Body of pancreas (tissue), 4 donors: ENCODE measurements around the gene CPNE1. TPM values are rescaled to one million over a fixed set of nuclear protein-coding genes. Genes with fewer than 3 reads are reported as not detected.

ENCODE experiments used
- ATAC-seq: fragments of 150-250 bp; one replicate; pipeline ENCODE4 v1.9.1; 2016
- DNase-seq, 4 donors: peaks; one replicate each; pipeline ENCODE4 v3.0.0-alpha.2; 2019
- H3K27ac ChIP-seq, 4 donors: fragments of 200-600 bp; sonication (generic); 1 replicate in 3 of 4; 2 replicates in 1 of 4; pipeline versions ENCODE4 v1.5.1 to v1.6.1; 2016 to 2019; ENCODE audit warnings: mild to moderate bottlenecking in 1 of 4, mixed read lengths in 1 of 4, moderate library complexity in 1 of 4
- H3K27me3 ChIP-seq, 2 donors: fragments of 200-600 bp; sonication (generic); one replicate each; pipeline ENCODE4 v1.6.0; 2016; ENCODE audit warnings: mild to moderate bottlenecking in 1 of 2
- H3K36me3 ChIP-seq, 2 donors: fragments of 200-600 bp; sonication (generic); replicated peaks in 1 of 2; 2 replicates each; pipeline ENCODE4 v1.5.1; 2016; ENCODE audit warnings: low read depth in 2 of 2; ENCODE audit not compliant: insufficient read depth in 1 of 2
- H3K4me1 ChIP-seq: fragments of 200-600 bp; sonication (generic); one replicate; pipeline ENCODE4 v1.6.0; 2016
- H3K4me3 ChIP-seq, 2 donors: fragments of 200-600 bp; sonication (generic); 1 replicate in 1 of 2; 2 replicates in 1 of 2; pipeline ENCODE4 v1.5.1; 2016 to 2019
- H3K9me3 ChIP-seq, 3 donors: fragments of 200-600 bp; sonication (generic); 1 replicate in 2 of 3; 2 replicates in 1 of 3; pipeline ENCODE4 v1.5.1; 2016
- POLR2A ChIP-seq, 3 donors: fragments of 450-650 bp; IDR thresholded peaks; one replicate each; pipeline ENCODE4 v1.6.1; 2016; ENCODE audit warnings: antibody characterized with exemption in 3 of 3, mild to moderate bottlenecking in 2 of 3
- WGBS, 2 donors: methylation state at CpG; one replicate each; pipeline ENCODE4 v1.1.5; 2017; 5-methylcytosine and 5-hydroxymethylcytosine counted together
- intact Hi-C: fragments of 100-400 bp; cut with DNase I; formaldehyde crosslinking; loops from one replicate; pipeline ENCODE4 v1.15.1; 2023
- total RNA-seq, 2 donors: library from RNA; depleted of rRNA; stranded (reverse); fragments of >200 nt; gene quantifications; one replicate each; pipeline ENCODE4 v1.1.0, GENCODE V29; 2016
- TF ChIP-seq, protein P1 (sequence below), 7 experiments: fragments of 450-650 bp in 4 of 7; fragments of 200-600 bp in 3 of 7; sonication (generic) in 3 of 7; IDR thresholded peaks; one replicate each; pipeline ENCODE4 v1.5.1; 2016 to 2019; ENCODE audit warnings: antibody characterized with exemption in 7 of 7

CPNE1 gene
- total RNA-seq, 2 donors from 2014 or later: 87.3 to 93.9 TPM

DNA sequence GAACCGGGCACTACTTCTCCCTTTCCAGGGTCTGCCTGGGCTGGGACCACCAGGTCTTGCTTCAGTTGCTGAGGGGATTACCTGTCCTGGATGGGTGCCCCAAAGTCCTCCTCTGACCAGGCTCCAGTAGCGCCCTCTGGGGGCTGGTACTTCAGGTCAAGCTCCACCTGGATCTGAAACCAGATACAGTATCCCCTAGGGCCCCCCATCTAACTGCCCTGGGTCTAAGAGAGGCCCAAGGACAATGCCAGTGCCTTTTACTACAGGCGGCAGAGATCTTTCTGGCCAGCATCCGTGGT lies 60.3 kb downstream of the CPNE1 start:
- H3K4me3 ChIP-seq: no peak overlapping the region
- H3K36me3 ChIP-seq: no peaks in the 10 kb centered on the region
- peaks cover 17% of the 10 kb centered on the region for H3K4me1 ChIP-seq
- TF ChIP-seq POLR2A (IDR thresholded peaks at IDR 0.05): no peak
- TF ChIP-seq, protein P1, sequence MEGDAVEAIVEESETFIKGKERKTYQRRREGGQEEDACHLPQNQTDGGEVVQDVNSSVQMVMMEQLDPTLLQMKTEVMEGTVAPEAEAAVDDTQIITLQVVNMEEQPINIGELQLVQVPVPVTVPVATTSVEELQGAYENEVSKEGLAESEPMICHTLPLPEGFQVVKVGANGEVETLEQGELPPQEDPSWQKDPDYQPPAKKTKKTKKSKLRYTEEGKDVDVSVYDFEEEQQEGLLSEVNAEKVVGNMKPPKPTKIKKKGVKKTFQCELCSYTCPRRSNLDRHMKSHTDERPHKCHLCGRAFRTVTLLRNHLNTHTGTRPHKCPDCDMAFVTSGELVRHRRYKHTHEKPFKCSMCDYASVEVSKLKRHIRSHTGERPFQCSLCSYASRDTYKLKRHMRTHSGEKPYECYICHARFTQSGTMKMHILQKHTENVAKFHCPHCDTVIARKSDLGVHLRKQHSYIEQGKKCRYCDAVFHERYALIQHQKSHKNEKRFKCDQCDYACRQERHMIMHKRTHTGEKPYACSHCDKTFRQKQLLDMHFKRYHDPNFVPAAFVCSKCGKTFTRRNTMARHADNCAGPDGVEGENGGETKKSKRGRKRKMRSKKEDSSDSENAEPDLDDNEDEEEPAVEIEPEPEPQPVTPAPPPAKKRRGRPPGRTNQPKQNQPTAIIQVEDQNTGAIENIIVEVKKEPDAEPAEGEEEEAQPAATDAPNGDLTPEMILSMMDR (IDR thresholded peaks at IDR 0.05): peak in 3 of 7 experiments; percentile 16 to 22 (median 20)
- ATAC-seq: no peak
- H3K27ac ChIP-seq: no peak overlapping the region
- no peaks in the 10 kb centered on the region for H3K9me3 ChIP-seq
- WGBS, 2 donors: 39 to 43% methylated on average over 2 to 4 of the region's 4 CpGs
- intact Hi-C loops: loop anchor here (10.0 kb wide), 1 partner anchor 90 kb away; the partner anchor contains the start of genes NFS1 and ROMO1
- peak in 1 of 4 donors; percentile 63 for DNase-seq
- H3K27me3 ChIP-seq: no peaks in the 10 kb centered on the region

DNA sequence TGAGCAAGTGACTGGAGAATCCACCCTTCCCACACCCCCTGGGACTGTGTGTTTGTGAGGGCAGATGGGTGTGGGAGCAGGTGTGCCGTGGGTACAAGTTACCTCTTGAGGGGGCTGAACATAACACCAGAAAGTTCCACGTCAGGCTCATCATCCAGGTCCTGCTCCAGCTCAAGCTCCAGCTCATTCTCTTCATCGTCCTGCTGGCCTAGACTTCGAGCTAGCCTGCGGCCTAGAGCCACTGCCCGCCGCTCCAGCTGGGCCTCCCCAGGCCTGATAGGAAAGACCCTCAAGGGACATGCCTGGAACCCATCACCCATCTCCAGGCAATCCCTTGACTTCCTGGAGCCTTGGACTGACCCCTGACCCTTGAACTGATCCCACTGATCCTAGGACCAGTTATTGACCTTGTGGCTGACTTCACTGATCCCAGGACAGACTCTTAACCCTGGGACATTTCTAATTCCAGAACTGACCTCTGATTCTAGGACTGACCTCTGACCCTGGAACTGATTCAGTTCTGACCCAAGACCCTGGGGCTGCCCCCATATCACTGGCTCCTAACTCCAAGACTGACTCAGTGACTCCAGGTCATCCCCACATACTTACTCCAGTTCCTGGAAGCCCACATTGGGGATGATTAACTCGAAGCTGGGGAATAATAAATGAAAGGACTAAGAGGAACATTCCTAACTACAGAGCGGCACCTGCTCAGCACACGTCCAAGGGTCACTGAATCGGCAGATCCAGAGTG lies 60.8 kb downstream of the CPNE1 start:
- 84 to 85% methylated on average over 9 to 11 of the region's 11 CpGs for WGBS, 2 donors
- no peak overlapping the region for H3K4me3 ChIP-seq
- TF ChIP-seq, protein P1 (IDR thresholded peaks at IDR 0.05): no peak
- no peak for TF ChIP-seq POLR2A (IDR thresholded peaks at IDR 0.05)
- no peak for DNase-seq
- no peaks in the 10 kb centered on the region for H3K36me3 ChIP-seq
- ATAC-seq: no peak
- intact Hi-C loops: loop anchor here (10.0 kb wide), 1 partner anchor 91 kb away; the partner anchor contains the start of genes NFS1 and ROMO1
- no peaks in the 10 kb centered on the region for H3K9me3 ChIP-seq
- H3K27me3 ChIP-seq: no peaks in the 10 kb centered on the region
- peaks cover 21% of the 10 kb centered on the region for H3K4me1 ChIP-seq
- H3K27ac ChIP-seq: no peak overlapping the region

DNA sequence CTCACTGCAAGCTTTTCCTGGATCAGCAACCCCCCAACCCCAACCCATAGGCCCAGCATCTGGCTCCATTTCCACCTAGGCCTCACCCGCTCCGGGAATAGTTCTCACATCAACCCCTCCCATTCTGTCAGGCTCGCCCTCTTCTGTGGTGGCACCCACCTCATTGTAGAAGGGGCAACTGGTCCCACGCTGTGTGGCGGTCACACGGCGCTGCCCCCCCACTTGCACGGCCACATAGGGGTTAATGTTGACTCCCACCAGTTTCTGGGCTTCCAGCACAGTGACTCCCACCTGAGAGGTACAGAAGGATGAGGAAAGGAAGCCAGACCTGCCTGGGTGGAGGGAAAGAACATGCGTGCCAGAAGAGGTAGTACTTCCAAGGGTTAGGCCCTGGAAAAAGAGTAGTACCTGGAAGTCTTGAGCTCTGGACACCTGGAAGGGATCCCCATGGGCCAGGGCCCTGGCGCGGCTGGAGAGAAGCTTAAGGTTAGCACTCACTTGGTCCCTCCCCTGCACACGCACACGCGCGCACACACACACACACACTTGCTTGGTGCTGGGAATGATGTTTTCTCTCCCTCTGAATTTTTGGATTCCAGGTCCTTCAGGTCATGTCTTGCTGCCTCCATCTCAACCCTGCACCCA lies 61.7 kb downstream of the CPNE1 start:
- Histone ChIP-seq H3K4me1 (peaks cover 29% of the 10 kb centered on the region), H3K4me3 (no peak overlapping the region), H3K27me3 (no peaks in the 10 kb centered on the region), H3K9me3 (no peaks in the 10 kb centered on the region), H3K27ac (no peak overlapping the region), H3K36me3 (no peaks in the 10 kb centered on the region)
- TF ChIP-seq POLR2A (IDR thresholded peaks at IDR 0.05): no peak
- TF ChIP-seq, protein P1 (IDR thresholded peaks at IDR 0.05): no peak
- WGBS, 2 donors: 90 to 96% methylated on average over 12 to 15 of the region's 15 CpGs
- ATAC-seq: no peak
- no peak for DNase-seq
- intact Hi-C loops: loop anchor here (10.0 kb wide), 1 partner anchor 92 kb away; the partner anchor contains the start of genes NFS1 and ROMO1

DNA sequence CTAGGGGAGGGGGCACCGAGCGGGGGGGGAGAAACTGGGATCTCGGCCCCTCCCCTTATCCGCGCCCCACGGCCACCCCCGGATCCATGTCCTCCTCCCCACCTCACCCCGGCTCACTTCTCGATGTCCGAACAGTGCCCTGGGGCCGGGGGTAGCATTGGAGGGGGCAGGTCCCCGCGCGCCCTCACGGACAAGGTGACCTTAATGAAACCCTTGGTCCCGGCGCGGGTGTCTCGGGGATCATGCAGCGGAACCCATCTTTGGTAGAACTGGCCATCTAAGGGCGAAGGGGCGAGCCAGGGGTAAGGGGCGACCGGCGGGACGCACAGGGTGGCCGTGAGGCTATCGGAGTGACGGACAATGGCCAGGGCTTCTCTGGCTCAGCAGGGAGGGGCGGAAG lies 62.7 kb downstream of the CPNE1 start:
- H3K27me3 ChIP-seq: no peaks in the 10 kb centered on the region
- no peak for ATAC-seq

More for the DNA sequence above, 62.7 kb downstream of the CPNE1 start:
- Histone ChIP-seq H3K36me3 (no peaks in the 10 kb centered on the region), H3K4me1 (peaks cover 29% of the 10 kb centered on the region), H3K4me3 (peak overlapping the region in 1 of 2 donors; percentile 13), H3K9me3 (no peaks in the 10 kb centered on the region), H3K27ac (no peak overlapping the region)
- intact Hi-C loops: loop anchor here (10.0 kb wide), 1 partner anchor 93 kb away; the partner anchor contains the start of genes NFS1 and ROMO1
- no peak for DNase-seq
- TF ChIP-seq POLR2A (IDR thresholded peaks at IDR 0.05): no peak
- TF ChIP-seq, protein P1 (IDR thresholded peaks at IDR 0.05): no peak
- WGBS, 2 donors: 2 to 30% methylated on average over 9 to 23 of the region's 30 CpGs
